Cardiac muscle cell (in vitro differentiated cells and primary cell): ENCODE measurements around the gene GNG7. TPM values are rescaled to one million over a fixed set of nuclear protein-coding genes. Genes with fewer than 3 reads are reported as not detected.
"Not testable (repeated sequence)": the region's sequence is repeated elsewhere in the genome, so short reads cannot be mapped to it uniquely, and the experiment has no call there.

Experiments used
- DNase-seq, 2 donors: peaks; one replicate each; pipeline versions ENCODE4 v3.0.0 to v3.0.0-alpha.2; 2010 to 2017; ENCODE audit warnings: low read depth in 1 of 2, low spot score in 1 of 2
- H3K27ac ChIP-seq: fragments of 200-600 bp; sonication (generic); 2 replicates; pipeline ENCODE4 v1.5.1; 2016
- H3K27me3 ChIP-seq: fragments of 200-600 bp; sonication (generic); 2 replicates; pipeline ENCODE4 v1.6.0; 2016; ENCODE audit warnings: control low read depth
- H3K36me3 ChIP-seq: fragments of 200-600 bp; sonication (generic); 2 replicates; pipeline ENCODE4 v1.5.1; 2016; ENCODE audit warnings: control low read depth
- H3K4me1 ChIP-seq: fragments of 200-600 bp; sonication (generic); 2 replicates; pipeline ENCODE4 v1.8.1; 2017; ENCODE audit warnings: low read depth, mild to moderate bottlenecking, mixed run types
- H3K4me3 ChIP-seq: fragments of 200-600 bp; sonication (generic); 2 replicates; pipeline ENCODE4 v1.5.1; 2016; ENCODE audit warnings: mild to moderate bottlenecking
- H3K9me3 ChIP-seq: fragments of 200-600 bp; sonication (generic); 2 replicates; pipeline ENCODE4 v1.5.1; 2017; ENCODE audit warnings: low read depth, mild to moderate bottlenecking, control low read depth
- CTCF ChIP-seq: IDR thresholded peaks from 2 replicates; pipeline ENCODE4 v1.5.1; 2012; ENCODE audit warnings: low read depth, mild to moderate bottlenecking, low read length
- polyA plus RNA-seq: library from polyadenylated mRNA; unstranded; fragments of >200 nt; fragmentation: Nextera tagmentation; extraction: Ambion mirVana; gene quantifications from 2 replicates; pipeline ENCODE4 v1.2.1, GENCODE V29; 2016
- total RNA-seq: library from RNA; depleted of rRNA; stranded (reverse); fragments of >200 nt; gene quantifications from 2 replicates; pipeline ENCODE4 v1.2.3, GENCODE V29; 2016

GNG7 gene
- total and polyA plus RNA-seq, 2 experiments from 2014 or later: 20.4 to 24.8 TPM

- DNase-seq: peak in 1 of 2 donors; percentile 23
- no peaks in the 10 kb centered on the region for H3K27me3 ChIP-seq
These were observed 168.0 kb downstream of the GNG7 start for GRCh38 chr19:2534423-2535013.

GRCh38 chr19:2533686-2534422 lies 168.6 kb downstream of the GNG7 start:
- Histone ChIP-seq H3K9me3 (no peaks in the 10 kb centered on the region), H3K4me3 (no peak overlapping the region), H3K36me3 (no peaks in the 10 kb centered on the region), H3K27ac (no peak overlapping the region), H3K4me1 (no peaks in the 10 kb centered on the region), H3K27me3 (no peaks in the 10 kb centered on the region)
- DNase-seq: peak in 1 of 2 donors; percentile 47
- no peak for TF ChIP-seq CTCF

More at GRCh38 chr19:2534423-2535013, 168.0 kb downstream of the GNG7 start:
- no peaks in the 10 kb centered on the region for H3K36me3 ChIP-seq
- no peak overlapping the region for H3K27ac ChIP-seq
- no peaks in the 10 kb centered on the region for H3K4me1 ChIP-seq
- no peaks in the 10 kb centered on the region for H3K9me3 ChIP-seq
- no peak overlapping the region for H3K4me3 ChIP-seq
- TF ChIP-seq CTCF: no peak

GRCh38 chr19:2533072-2533425 lies 169.4 kb downstream of the GNG7 start:
- TF ChIP-seq CTCF: no peak
- Histone ChIP-seq H3K27ac (no peak overlapping the region), H3K36me3 (no peaks in the 10 kb centered on the region), H3K27me3 (no peaks in the 10 kb centered on the region), H3K9me3 (no peaks in the 10 kb centered on the region), H3K4me1 (no peaks in the 10 kb centered on the region), H3K4me3 (no peak overlapping the region)
- no peak for DNase-seq

GRCh38 chr19:2532252-2533071 lies 170.0 kb downstream of the GNG7 start:
- no peaks in the 10 kb centered on the region for H3K36me3 ChIP-seq
- DNase-seq: peak in 1 of 2 donors; percentile 94
- no peaks in the 10 kb centered on the region for H3K4me1 ChIP-seq
- H3K27me3 ChIP-seq: no peaks in the 10 kb centered on the region
- H3K9me3 ChIP-seq: no peaks in the 10 kb centered on the region
- no peak overlapping the region for H3K27ac ChIP-seq
- TF ChIP-seq CTCF: no peak
- H3K4me3 ChIP-seq: no peak overlapping the region

GRCh38 chr19:2529942-2530341 lies 172.6 kb downstream of the GNG7 start:
- H3K27ac ChIP-seq, H3K4me3 ChIP-seq, H3K4me1 ChIP-seq, H3K36me3 ChIP-seq, DNase-seq, H3K27me3 ChIP-seq, H3K9me3 ChIP-seq: not testable (repeated sequence)
